M059J (cell line): ENCODE results near the gene TNFRSF13B. TPM values are rescaled to one million over a fixed set of nuclear protein-coding genes. Genes with fewer than 3 reads are reported as not detected.
"Not testable (repeated sequence)": the region's sequence is repeated elsewhere in the genome, so short reads cannot be mapped to it uniquely, and the experiment has no call there.

Experiments used
- DNase-seq: peaks from one replicate; pipeline ENCODE4 v3.0.0-alpha.2; 2012; ENCODE audit warnings: low read depth
- total RNA-seq: library from RNA; depleted of rRNA; stranded (reverse); fragments of >200 nt; shearing (Covaris generic); gene quantifications from 2 replicates; pipeline ENCODE4 v1.2.3, GENCODE V29; 2014

Gene TNFRSF13B
- total RNA-seq, 1 experiment from 2014 or later = not detected

- no peak for DNase-seq
Measured at GRCh38 chr17:16987066-16987829, 15.3 kb upstream of the TNFRSF13B start.

- peak; percentile 51 for DNase-seq
Measured at GRCh38 chr17:16986391-16986790, 14.5 kb upstream of the TNFRSF13B start.

GRCh38 chr17:16981928-16982327, 10.0 kb upstream of the TNFRSF13B start:
- no peak for DNase-seq

- DNase-seq = peak; percentile 47
Measured at GRCh38 chr17:16980813-16981731, 9.2 kb upstream of the TNFRSF13B start.

GRCh38 chr17:16980061-16980460, 8.1 kb upstream of the TNFRSF13B start:
- no peak for DNase-seq

GRCh38 chr17:16979237-16979823, 7.4 kb upstream of the TNFRSF13B start:
- DNase-seq = not testable (repeated sequence)

- peak; percentile 45 for DNase-seq
Measured at GRCh38 chr17:16977932-16978331, 6.0 kb upstream of the TNFRSF13B start.

GRCh38 chr17:16976725-16977550, 5.0 kb upstream of the TNFRSF13B start:
- DNase-seq = no peak

GRCh38 chr17:16975744-16976625, 4.1 kb upstream of the TNFRSF13B start:
- no peak for DNase-seq

- DNase-seq = no peak
Measured at GRCh38 chr17:16975277-16975651, 3.3 kb upstream of the TNFRSF13B start.

- DNase-seq = no peak
Measured at GRCh38 chr17:16974569-16975276, 2.8 kb upstream of the TNFRSF13B start.

GRCh38 chr17:16973760-16974540, 2.0 kb upstream of the TNFRSF13B start:
- DNase-seq = no peak

GRCh38 chr17:16973043-16973442, 1.1 kb upstream of the TNFRSF13B start:
- not testable (repeated sequence) for DNase-seq

- no peak for DNase-seq
Measured at GRCh38 chr17:16972346-16972745, 428 bp upstream of the TNFRSF13B start.

GRCh38 chr17:16969931-16970906, 1.7 kb downstream of the TNFRSF13B start:
- no peak for DNase-seq

- no peak for DNase-seq
Measured at GRCh38 chr17:16968786-16969185, 3.1 kb downstream of the TNFRSF13B start.

GRCh38 chr17:16962804-16963203, 9.1 kb downstream of the TNFRSF13B start:
- peak; percentile 68 for DNase-seq

GRCh38 chr17:16961792-16962191, 10.1 kb downstream of the TNFRSF13B start:
- DNase-seq = no peak
